ENCODE measurements around the gene DDX50. TPM values are rescaled to one million over a fixed set of nuclear protein-coding genes. Genes with fewer than 3 reads are reported as not detected.
"Not testable (repeated sequence)": the region's sequence is repeated elsewhere in the genome, so short reads cannot be mapped to it uniquely, and the experiment has no call there.

Gene DDX50
- total RNA-seq, 4 donors from 2014 or later = 6.5 to 40.6 (median 24.6) TPM

- H3K9me3 ChIP-seq = no peaks in the 10 kb centered on the region
- DNase-seq = no peak
- H3K27ac ChIP-seq = no peak overlapping the region
- H3K27me3 ChIP-seq = no peaks in the 10 kb centered on the region
- intact Hi-C loops (cut with DNase I) = no loop called here
- TF ChIP-seq CTCF (IDR thresholded peaks at IDR 0.05) (no peak), POLR2A (IDR thresholded peaks at IDR 0.05) (no peak)
- peaks cover 0 to 95% (median 10%) of the 10 kb centered on the region in 3 donors for H3K36me3 ChIP-seq
- no peaks in the 10 kb centered on the region for H3K4me1 ChIP-seq
- H3K4me3 ChIP-seq = no peak overlapping the region
Observed at GRCh38 chr10:68924593-68924992, 23.5 kb downstream of the DDX50 start.

GRCh38 chr10:68925489-68925888 is 24.4 kb downstream of the DDX50 start:
- no peak overlapping the region for H3K4me3 ChIP-seq
- intact Hi-C loops (cut with DNase I) = no loop called here

GRCh38 chr10:68929157-68929556 is 28.0 kb downstream of the DDX50 start:
- H3K4me3 ChIP-seq; H3K4me1 ChIP-seq; H3K9me3 ChIP-seq; DNase-seq; intact Hi-C loops (cut with DNase I); H3K27me3 ChIP-seq; H3K27ac ChIP-seq: not testable (repeated sequence)
- WGBS, 2 donors = 88 to 93% methylated on average over 2 of the region's 2 CpGs
- peaks cover 0 to 92% (median 6%) of the 10 kb centered on the region in 3 donors for H3K36me3 ChIP-seq

More at GRCh38 chr10:68925489-68925888, 24.4 kb downstream of the DDX50 start:
- Histone ChIP-seq H3K27ac (no peak overlapping the region), H3K36me3 (peaks cover 0 to 95% (median 2%) of the 10 kb centered on the region in 3 donors), H3K9me3 (no peaks in the 10 kb centered on the region), H3K4me1 (no peaks in the 10 kb centered on the region), H3K27me3 (no peaks in the 10 kb centered on the region)
- TF ChIP-seq POLR2A (IDR thresholded peaks at IDR 0.05) (no peak), CTCF (IDR thresholded peaks at IDR 0.05) (no peak)
- DNase-seq = no peak
- WGBS, 2 donors = 92 to 100% methylated on average over 4 of the region's 4 CpGs

- peaks cover 0 to 97% (median 9%) of the 10 kb centered on the region in 3 donors for H3K36me3 ChIP-seq
Observed at GRCh38 chr10:68929888-68930287, 28.8 kb downstream of the DDX50 start.

GRCh38 chr10:68932860-68933259 is 31.7 kb downstream of the DDX50 start:
- peaks cover 0 to 97% (median 14%) of the 10 kb centered on the region in 3 donors for H3K36me3 ChIP-seq
- H3K27me3 ChIP-seq; H3K4me1 ChIP-seq; H3K9me3 ChIP-seq; DNase-seq; intact Hi-C loops (cut with DNase I); H3K27ac ChIP-seq; H3K4me3 ChIP-seq: not testable (repeated sequence)
- WGBS, 2 donors = 93 to 100% methylated on average over 3 of the region's 3 CpGs

More at GRCh38 chr10:68929888-68930287, 28.8 kb downstream of the DDX50 start:
- 92 to 94% methylated on average over 3 to 7 of the region's 8 CpGs for WGBS, 2 donors
- H3K4me3 ChIP-seq; intact Hi-C loops (cut with DNase I); DNase-seq; H3K27ac ChIP-seq; H3K27me3 ChIP-seq; H3K4me1 ChIP-seq; H3K9me3 ChIP-seq: not testable (repeated sequence)

GRCh38 chr10:68934994-68935393 is 33.9 kb downstream of the DDX50 start:
- DNase-seq = no peak
- intact Hi-C loops (cut with DNase I) = no loop called here
- H3K36me3 ChIP-seq = peaks cover 0 to 97% (median 14%) of the 10 kb centered on the region in 3 donors
- H3K4me3 ChIP-seq = no peak overlapping the region
- H3K27me3 ChIP-seq = no peaks in the 10 kb centered on the region
- no peaks in the 10 kb centered on the region for H3K9me3 ChIP-seq
- H3K27ac ChIP-seq = no peak overlapping the region
- no peaks in the 10 kb centered on the region for H3K4me1 ChIP-seq
- TF ChIP-seq CTCF (IDR thresholded peaks at IDR 0.05) = no peak
- TF ChIP-seq POLR2A (IDR thresholded peaks at IDR 0.05) = no peak

GRCh38 chr10:68938117-68938516 is 37.0 kb downstream of the DDX50 start:
- Histone ChIP-seq H3K4me1 (no peaks in the 10 kb centered on the region), H3K4me3 (no peak overlapping the region), H3K27ac (no peak overlapping the region), H3K27me3 (no peaks in the 10 kb centered on the region), H3K9me3 (no peaks in the 10 kb centered on the region), H3K36me3 (peaks cover 0 to 100% (median 8%) of the 10 kb centered on the region in 3 donors)
- 56 to 65% methylated on average over 2 of the region's 2 CpGs for WGBS, 2 donors
- TF ChIP-seq CTCF (IDR thresholded peaks at IDR 0.05) (no peak), POLR2A (IDR thresholded peaks at IDR 0.05) (no peak)
- intact Hi-C loops (cut with DNase I) = no loop called here
- no peak for DNase-seq
